ENCODE data around the gene MAD1L1. TPM values are rescaled to one million over a fixed set of nuclear protein-coding genes. Genes with fewer than 3 reads are reported as not detected.

The MAD1L1 gene
- total RNA-seq, 2 donors from 2014 or later, result 59.1 to 61.4 TPM

DNA sequence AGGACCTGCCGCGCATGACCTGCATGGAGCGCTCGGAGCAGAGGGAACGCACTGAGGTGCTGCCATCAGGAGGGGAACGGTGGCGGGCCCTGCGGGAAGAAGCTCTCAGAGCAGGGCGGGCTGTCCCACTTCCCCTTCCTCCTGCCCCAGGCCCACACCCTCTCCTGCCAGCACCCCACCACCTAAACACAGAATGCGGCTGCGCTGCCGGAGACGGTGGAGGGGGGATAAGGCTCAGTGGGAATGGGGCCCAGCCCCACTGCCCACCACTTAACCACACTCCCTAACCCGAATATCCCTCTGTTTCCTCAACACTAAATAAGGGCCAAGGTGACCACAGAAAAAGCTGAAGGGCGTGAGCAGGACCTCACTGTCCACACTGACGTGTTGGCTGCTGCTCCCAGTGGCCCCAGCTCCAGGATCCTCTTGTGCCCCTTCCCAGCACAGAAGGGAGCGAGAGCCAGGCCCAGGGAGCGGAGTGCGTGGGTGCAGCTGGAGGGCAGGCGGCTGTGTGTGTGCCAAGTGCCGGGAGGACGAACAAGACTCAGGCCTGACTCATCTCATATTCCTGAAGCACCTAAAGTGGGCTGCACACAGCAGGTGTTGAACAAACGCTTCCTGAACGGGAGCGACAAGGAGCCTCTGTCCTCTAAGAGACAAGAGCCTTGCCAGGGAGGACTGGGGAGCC lies 116.8 kb downstream of the MAD1L1 start:
- no peaks in the 10 kb centered on the region for H3K27me3 Mint-ChIP-seq (ENCODE audit: insufficient read depth)
- H3K4me3 ChIP-seq (ENCODE audit: low read length), result no peak overlapping the region
- no peak overlapping the region for H3K27ac ChIP-seq (ENCODE audit: low read depth, low read length)
- no peaks in the 10 kb centered on the region for H3K9me3 Mint-ChIP-seq
- 92 to 95% methylated on average over 16 to 25 of the region's 25 CpGs for WGBS, 2 experiments (ENCODE audit: insufficient coverage in 1 of 2, insufficient read length in 1 of 2)
- H3K27ac Mint-ChIP-seq, result peak overlapping the region; percentile 30
- no peak overlapping the region for H3K9ac ChIP-seq (ENCODE audit: extremely low read depth, low read length, poor library complexity, severe bottlenecking)
- no peaks in the 10 kb centered on the region for H3K27me3 ChIP-seq (ENCODE audit: control insufficient read depth, insufficient read depth, low read length, poor library complexity, severe bottlenecking)
- peaks cover 13% of the 10 kb centered on the region for H3K36me3 ChIP-seq (ENCODE audit: control insufficient read depth, insufficient read depth, low read length)
- no peak for DNase-seq
- H3K4me3 Mint-ChIP-seq, result no peak overlapping the region
- peaks cover 15% of the 10 kb centered on the region for H3K36me3 Mint-ChIP-seq (ENCODE audit: low read depth)
- H3K4me1 ChIP-seq (ENCODE audit: control insufficient read depth, insufficient read depth, low read length), result no peaks in the 10 kb centered on the region
- no peaks in the 10 kb centered on the region for H3K9me3 ChIP-seq (ENCODE audit: control insufficient read depth, low read length)
- peaks cover under 1% of the 10 kb centered on the region for H3K4me1 Mint-ChIP-seq
- TF ChIP-seq, protein P1, sequence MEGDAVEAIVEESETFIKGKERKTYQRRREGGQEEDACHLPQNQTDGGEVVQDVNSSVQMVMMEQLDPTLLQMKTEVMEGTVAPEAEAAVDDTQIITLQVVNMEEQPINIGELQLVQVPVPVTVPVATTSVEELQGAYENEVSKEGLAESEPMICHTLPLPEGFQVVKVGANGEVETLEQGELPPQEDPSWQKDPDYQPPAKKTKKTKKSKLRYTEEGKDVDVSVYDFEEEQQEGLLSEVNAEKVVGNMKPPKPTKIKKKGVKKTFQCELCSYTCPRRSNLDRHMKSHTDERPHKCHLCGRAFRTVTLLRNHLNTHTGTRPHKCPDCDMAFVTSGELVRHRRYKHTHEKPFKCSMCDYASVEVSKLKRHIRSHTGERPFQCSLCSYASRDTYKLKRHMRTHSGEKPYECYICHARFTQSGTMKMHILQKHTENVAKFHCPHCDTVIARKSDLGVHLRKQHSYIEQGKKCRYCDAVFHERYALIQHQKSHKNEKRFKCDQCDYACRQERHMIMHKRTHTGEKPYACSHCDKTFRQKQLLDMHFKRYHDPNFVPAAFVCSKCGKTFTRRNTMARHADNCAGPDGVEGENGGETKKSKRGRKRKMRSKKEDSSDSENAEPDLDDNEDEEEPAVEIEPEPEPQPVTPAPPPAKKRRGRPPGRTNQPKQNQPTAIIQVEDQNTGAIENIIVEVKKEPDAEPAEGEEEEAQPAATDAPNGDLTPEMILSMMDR (conservative IDR thresholded peaks at IDR 0.05), result no peak

DNA sequence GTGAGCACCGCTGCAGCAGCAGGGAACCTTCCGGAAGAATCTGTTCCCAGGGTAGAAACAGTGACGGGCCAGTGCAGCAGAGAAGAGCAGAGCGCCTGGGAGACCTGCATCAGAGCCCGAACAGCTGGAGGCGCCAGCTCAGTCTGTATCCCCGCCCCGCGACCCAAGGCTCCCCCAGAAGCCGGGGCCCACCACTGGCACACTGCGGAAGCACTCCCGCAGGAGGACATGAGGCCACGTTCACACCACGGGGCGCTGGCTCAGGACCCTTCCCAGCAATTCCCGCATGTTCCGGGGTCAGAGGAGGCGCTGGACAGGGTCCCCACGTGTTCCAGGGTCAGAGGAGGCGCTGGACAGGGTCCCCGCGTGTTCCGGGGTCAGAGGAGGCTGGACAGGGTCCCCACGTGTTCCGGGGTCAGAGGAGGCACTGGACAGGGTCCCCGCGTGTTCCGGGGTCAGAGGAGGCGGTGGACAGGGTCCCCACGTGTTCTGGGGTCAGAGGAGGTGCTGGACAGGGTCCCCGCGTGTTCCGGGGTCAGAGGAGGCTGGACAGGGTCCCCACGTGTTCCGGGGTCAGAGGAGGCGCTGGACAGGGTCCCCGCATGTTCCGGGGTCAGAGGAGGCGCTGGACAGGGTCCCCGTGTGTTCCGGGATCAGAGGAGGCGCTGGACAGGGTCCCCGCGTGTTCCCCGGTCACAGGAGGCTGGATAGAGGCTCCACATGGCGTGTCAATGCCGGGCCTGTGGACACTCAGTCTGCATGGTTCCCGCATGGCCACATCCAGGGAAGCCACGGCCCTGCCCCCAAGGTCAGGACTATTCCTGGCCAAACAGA lies 117.6 kb downstream of the MAD1L1 start:
- Mint-ChIP-seq H3K36me3 (ENCODE audit: low read depth) (peaks cover 15% of the 10 kb centered on the region), H3K4me3 (no peak overlapping the region), H3K9me3 (no peaks in the 10 kb centered on the region), H3K27me3 (ENCODE audit: insufficient read depth) (no peaks in the 10 kb centered on the region), H3K27ac (no peak overlapping the region), H3K4me1 (peaks cover 4% of the 10 kb centered on the region)
- peaks cover 13% of the 10 kb centered on the region for H3K36me3 ChIP-seq (ENCODE audit: control insufficient read depth, insufficient read depth, low read length)
- H3K27ac ChIP-seq (ENCODE audit: low read depth, low read length), result no peak overlapping the region
- H3K4me3 ChIP-seq (ENCODE audit: low read length), result no peak overlapping the region
- no peaks in the 10 kb centered on the region for H3K27me3 ChIP-seq (ENCODE audit: control insufficient read depth, insufficient read depth, low read length, poor library complexity, severe bottlenecking)
- no peaks in the 10 kb centered on the region for H3K4me1 ChIP-seq (ENCODE audit: control insufficient read depth, insufficient read depth, low read length)
- H3K9me3 ChIP-seq (ENCODE audit: control insufficient read depth, low read length), result no peaks in the 10 kb centered on the region
- H3K9ac ChIP-seq (ENCODE audit: extremely low read depth, low read length, poor library complexity, severe bottlenecking), result no peak overlapping the region
- DNase-seq, result no peak
- TF ChIP-seq, protein P1 (conservative IDR thresholded peaks at IDR 0.05), result no peak
- 93 to 95% methylated on average over 36 to 49 of the region's 49 CpGs for WGBS, 2 experiments (ENCODE audit: insufficient coverage in 1 of 2, insufficient read length in 1 of 2)

DNA sequence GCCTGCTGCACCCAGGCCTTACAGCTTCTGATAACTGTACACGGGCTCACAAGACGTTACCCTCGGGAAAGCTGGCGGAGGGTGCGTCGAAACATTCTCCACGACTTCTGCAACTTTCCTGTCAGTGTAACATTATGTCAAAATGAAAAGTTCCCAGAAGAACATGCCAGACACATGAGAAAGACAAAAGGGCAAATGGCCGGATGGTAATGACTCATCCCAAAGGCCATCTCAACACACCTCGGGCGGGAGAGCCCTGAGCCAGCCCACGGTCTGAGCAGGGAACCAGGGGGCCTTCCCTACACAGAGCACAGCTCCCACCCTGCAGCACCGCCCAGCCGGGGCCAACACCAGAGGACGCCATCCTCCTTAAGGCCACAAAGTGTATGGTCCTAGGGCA lies 118.7 kb downstream of the MAD1L1 start:
- no peak overlapping the region for H3K9ac ChIP-seq (ENCODE audit: extremely low read depth, low read length, poor library complexity, severe bottlenecking)
- Mint-ChIP-seq H3K9me3 (no peaks in the 10 kb centered on the region), H3K27me3 (ENCODE audit: insufficient read depth) (no peaks in the 10 kb centered on the region), H3K36me3 (ENCODE audit: low read depth) (peaks cover 15% of the 10 kb centered on the region), H3K27ac (peak overlapping the region; percentile 52), H3K4me3 (no peak overlapping the region), H3K4me1 (peaks cover 5% of the 10 kb centered on the region)
- H3K36me3 ChIP-seq (ENCODE audit: control insufficient read depth, insufficient read depth, low read length), result peaks cover 16% of the 10 kb centered on the region
- TF ChIP-seq, protein P1 (conservative IDR thresholded peaks at IDR 0.05), result no peak
- H3K27me3 ChIP-seq (ENCODE audit: control insufficient read depth, insufficient read depth, low read length, poor library complexity, severe bottlenecking), result no peaks in the 10 kb centered on the region
- peaks cover 2% of the 10 kb centered on the region for H3K4me1 ChIP-seq (ENCODE audit: control insufficient read depth, insufficient read depth, low read length)
- WGBS, 2 experiments (ENCODE audit: insufficient coverage in 1 of 2, insufficient read length in 1 of 2), result 93 to 95% methylated on average over 13 to 14 of the region's 14 CpGs
- H3K9me3 ChIP-seq (ENCODE audit: control insufficient read depth, low read length), result no peaks in the 10 kb centered on the region
- H3K4me3 ChIP-seq (ENCODE audit: low read length), result no peak overlapping the region
- H3K27ac ChIP-seq (ENCODE audit: low read depth, low read length), result no peak overlapping the region
- DNase-seq, result no peak

All from endodermal cell (in vitro differentiated cells).